GM13976 (cell line): ENCODE data around the gene FAM199X.
"Not testable (repeated sequence)": the region's sequence is repeated elsewhere in the genome, so short reads cannot be mapped to it uniquely, and the experiment has no call there.

Experiments used
- DNase-seq: peaks from one replicate; pipeline ENCODE4 v3.0.0; 2012; ENCODE audit warnings: low spot score
- in situ Hi-C: fragments of 300-500 bp; cut with MboI; formaldehyde crosslinking; loops from one replicate; pipeline ENCODE4 v1.12.0; 2022; ENCODE audit warnings: low sequenced_read_pairs, mixed read lengths, inconsistent platforms; ENCODE audit not compliant: unreplicated experiment
- TF ChIP-seq, protein P1 (sequence below): IDR thresholded peaks from 2 replicates; pipeline ENCODE4 v1.5.1; 2012; ENCODE audit warnings: borderline replicate concordance, mild to moderate bottlenecking; ENCODE audit not compliant: insufficient read depth; ENCODE audit errors: extremely low read depth, missing control alignments, control extremely low read depth

Gene FAM199X

GRCh38 chrX:104205548-104205947 lies 39.3 kb downstream of the FAM199X start:
- in situ Hi-C loops, result no loop called here
- TF ChIP-seq, protein P1, sequence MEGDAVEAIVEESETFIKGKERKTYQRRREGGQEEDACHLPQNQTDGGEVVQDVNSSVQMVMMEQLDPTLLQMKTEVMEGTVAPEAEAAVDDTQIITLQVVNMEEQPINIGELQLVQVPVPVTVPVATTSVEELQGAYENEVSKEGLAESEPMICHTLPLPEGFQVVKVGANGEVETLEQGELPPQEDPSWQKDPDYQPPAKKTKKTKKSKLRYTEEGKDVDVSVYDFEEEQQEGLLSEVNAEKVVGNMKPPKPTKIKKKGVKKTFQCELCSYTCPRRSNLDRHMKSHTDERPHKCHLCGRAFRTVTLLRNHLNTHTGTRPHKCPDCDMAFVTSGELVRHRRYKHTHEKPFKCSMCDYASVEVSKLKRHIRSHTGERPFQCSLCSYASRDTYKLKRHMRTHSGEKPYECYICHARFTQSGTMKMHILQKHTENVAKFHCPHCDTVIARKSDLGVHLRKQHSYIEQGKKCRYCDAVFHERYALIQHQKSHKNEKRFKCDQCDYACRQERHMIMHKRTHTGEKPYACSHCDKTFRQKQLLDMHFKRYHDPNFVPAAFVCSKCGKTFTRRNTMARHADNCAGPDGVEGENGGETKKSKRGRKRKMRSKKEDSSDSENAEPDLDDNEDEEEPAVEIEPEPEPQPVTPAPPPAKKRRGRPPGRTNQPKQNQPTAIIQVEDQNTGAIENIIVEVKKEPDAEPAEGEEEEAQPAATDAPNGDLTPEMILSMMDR, result no peak
- DNase-seq, result no peak

DNA sequence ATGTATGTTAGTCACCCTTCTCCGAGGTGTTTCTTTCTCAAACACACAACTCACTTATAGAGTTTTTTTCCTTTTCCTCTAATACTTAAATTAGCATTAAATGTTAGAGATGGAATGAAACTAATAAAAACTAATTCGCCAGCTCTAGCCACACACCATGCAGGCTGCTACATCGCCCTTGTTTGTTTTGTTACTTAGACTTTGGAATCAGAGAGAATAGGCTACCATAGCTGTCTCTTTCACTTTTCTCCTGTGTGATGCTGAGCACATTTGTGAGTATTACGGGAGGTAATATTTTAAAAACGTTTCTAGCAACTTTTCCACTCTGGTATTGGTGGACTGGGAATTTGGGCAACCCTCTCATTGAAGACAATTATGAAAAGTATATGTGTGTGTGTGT lies 44.9 kb downstream of the FAM199X start:
- TF ChIP-seq, protein P1, result no peak
- in situ Hi-C loops, result no loop called here
- no peak for DNase-seq

- DNase-seq, in situ Hi-C loops: not testable (repeated sequence)
These were observed 63.8 kb downstream of the FAM199X start for GRCh38 chrX:104230060-104230459.
